Activated naive CD4-positive, alpha-beta T cell treated with anti-CD3 and anti-CD28 coated beads, Interleukin-2, amount 10 ng/mL, durations not matched to agents 7 days and 5 days (primary cell): ENCODE results near the gene IL26.
"Not testable (repeated sequence)": the region's sequence is repeated elsewhere in the genome, so short reads cannot be mapped to it uniquely, and the experiment has no call there.

Experiments used
- CTCF ChIA-PET: fragments of 350-600 bp; sonication (Branson Sonifier 250); formaldehyde crosslinking; loops from one replicate; lab custom pipeline; 2021; ENCODE audit warnings: antibody characterized with exemption; lab: Charles Lee
- DNase-seq: peaks from one replicate; pipeline ENCODE4 v3.0.0-alpha.2; 2020
- H3K27ac Mint-ChIP-seq: one replicate; pipeline ENCODE4 v1.8.0; 2021; ENCODE audit warnings: mild to moderate bottlenecking, moderate library complexity, mixed read lengths
- H3K27me3 Mint-ChIP-seq: one replicate; pipeline ENCODE4 v1.8.0; 2021; ENCODE audit warnings: mild to moderate bottlenecking, mixed read lengths
- H3K36me3 Mint-ChIP-seq: one replicate; pipeline ENCODE4 v1.8.0; 2021; ENCODE audit warnings: mixed read lengths
- H3K4me1 Mint-ChIP-seq: one replicate; pipeline ENCODE4 v1.8.0; 2021; ENCODE audit warnings: mixed read lengths
- H3K4me3 Mint-ChIP-seq: one replicate; pipeline ENCODE4 v1.8.0; 2021; ENCODE audit warnings: mild to moderate bottlenecking, moderate library complexity, mixed read lengths
- H3K9me3 Mint-ChIP-seq: one replicate; pipeline ENCODE4 v1.8.0; 2021; ENCODE audit warnings: mixed read lengths

IL26 gene

DNA sequence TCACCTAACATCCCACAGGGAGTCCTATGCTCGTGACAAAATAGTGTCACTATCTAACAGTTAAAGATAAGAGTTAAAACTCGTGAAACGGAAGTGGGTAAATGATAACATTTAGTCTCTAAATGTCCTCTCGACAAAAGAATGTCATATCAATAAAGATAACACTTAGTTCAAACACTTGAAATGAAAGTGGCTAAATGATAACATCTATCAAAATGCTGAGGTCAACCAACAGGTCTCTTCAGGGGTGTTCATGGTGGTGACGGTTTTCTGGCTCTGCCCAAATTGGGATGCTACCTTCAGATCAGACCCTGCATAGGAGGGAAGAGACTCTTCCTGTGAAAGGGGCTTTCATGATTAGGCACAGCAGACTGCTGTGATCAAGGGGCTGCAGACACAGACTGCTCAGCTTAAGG is 22.1 kb downstream of the IL26 start:
- H3K27me3 Mint-ChIP-seq, result no peaks in the 10 kb centered on the region
- no peak overlapping the region for H3K27ac Mint-ChIP-seq
- CTCF ChIA-PET, result no interaction called here
- H3K4me3 Mint-ChIP-seq, result no peak overlapping the region
- H3K9me3 Mint-ChIP-seq, result no peaks in the 10 kb centered on the region
- H3K36me3 Mint-ChIP-seq, result peaks cover under 1% of the 10 kb centered on the region
- peaks cover 39% of the 10 kb centered on the region for H3K4me1 Mint-ChIP-seq
- no peak for DNase-seq

DNA sequence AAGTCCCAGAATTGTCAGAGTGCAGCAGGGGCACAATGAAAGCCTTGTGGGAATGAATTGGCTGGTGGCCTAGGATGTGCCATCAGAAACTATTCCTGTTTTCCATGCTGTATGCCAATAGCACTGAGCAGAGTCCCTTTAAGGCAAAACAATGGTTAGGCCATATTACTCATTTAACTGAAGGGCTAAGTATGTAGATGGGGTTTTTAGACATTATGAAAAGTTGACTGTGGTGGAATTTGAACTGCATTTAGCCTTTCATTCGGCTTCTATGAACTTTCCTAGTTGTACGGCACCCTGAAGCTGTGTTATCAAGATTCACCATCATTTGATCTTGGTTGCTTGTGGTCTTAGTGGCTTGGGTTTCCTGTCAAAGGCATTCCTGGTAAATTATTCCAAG is 24.8 kb downstream of the IL26 start:
- H3K27ac Mint-ChIP-seq, result no peak overlapping the region
- CTCF ChIA-PET, result no interaction called here
- H3K36me3 Mint-ChIP-seq, result peaks cover 1% of the 10 kb centered on the region
- DNase-seq, result no peak
- H3K27me3 Mint-ChIP-seq, result no peaks in the 10 kb centered on the region
- H3K4me1 Mint-ChIP-seq, result peaks cover 40% of the 10 kb centered on the region
- H3K9me3 Mint-ChIP-seq, result no peaks in the 10 kb centered on the region
- H3K4me3 Mint-ChIP-seq, result no peak overlapping the region

DNA sequence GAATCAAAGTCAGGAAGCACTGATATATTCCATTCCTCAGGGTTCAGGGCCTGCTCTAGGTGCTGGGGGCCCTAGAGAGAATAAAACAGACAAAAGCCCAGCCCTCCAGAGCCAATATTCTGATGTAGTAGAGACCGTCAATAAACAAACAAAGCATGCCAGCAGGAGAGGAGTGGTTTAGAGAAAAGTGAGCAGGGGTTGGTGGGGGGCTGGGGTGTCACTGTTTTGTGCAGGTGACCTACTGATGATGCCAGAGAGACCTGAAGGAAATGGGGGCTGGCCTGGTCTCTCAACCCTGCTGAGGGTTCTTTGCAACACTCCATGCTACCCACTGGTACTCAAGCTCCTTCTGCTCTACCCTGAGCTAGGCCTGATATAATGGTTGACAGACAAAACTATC is 26.5 kb downstream of the IL26 start:
- Mint-ChIP-seq H3K9me3 (no peaks in the 10 kb centered on the region), H3K36me3 (peaks cover 1% of the 10 kb centered on the region), H3K4me1 (peaks cover 40% of the 10 kb centered on the region), H3K27ac (no peak overlapping the region), H3K4me3 (no peak overlapping the region), H3K27me3 (no peaks in the 10 kb centered on the region)
- CTCF ChIA-PET, result no interaction called here
- DNase-seq, result no peak

DNA sequence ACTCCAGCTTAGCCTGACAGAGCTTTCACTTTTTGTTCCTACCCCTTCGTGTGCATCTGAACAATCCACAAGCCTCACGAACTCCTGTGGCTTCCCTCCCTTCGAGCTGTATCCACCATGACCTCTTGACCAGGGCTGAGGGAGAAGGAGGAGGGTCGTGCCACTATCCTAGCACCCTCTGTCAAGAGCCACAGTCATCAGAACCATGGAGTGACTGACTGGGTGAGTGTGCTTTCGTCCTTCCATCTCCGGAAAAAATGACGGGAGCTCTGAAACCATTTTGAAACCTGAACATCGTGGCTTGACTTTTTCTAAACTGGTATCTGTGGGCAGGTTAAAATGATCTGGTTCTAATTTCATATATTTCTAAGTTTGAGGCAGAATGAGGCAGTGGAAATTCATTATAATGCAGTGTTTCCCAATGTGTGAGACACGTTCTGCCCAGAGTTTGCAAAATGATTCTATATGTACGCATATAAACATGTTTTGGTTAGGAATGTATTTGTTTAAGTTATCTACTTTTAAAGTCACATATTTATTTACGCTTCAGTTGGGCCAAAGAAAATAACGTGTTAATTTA is 27.0 kb downstream of the IL26 start:
- Mint-ChIP-seq H3K4me3 (peak overlapping the region; percentile 22), H3K9me3 (no peaks in the 10 kb centered on the region), H3K27me3 (no peaks in the 10 kb centered on the region), H3K27ac (no peak overlapping the region), H3K36me3 (peaks cover 1% of the 10 kb centered on the region), H3K4me1 (peaks cover 38% of the 10 kb centered on the region)
- CTCF ChIA-PET, result no interaction called here
- no peak for DNase-seq

DNA sequence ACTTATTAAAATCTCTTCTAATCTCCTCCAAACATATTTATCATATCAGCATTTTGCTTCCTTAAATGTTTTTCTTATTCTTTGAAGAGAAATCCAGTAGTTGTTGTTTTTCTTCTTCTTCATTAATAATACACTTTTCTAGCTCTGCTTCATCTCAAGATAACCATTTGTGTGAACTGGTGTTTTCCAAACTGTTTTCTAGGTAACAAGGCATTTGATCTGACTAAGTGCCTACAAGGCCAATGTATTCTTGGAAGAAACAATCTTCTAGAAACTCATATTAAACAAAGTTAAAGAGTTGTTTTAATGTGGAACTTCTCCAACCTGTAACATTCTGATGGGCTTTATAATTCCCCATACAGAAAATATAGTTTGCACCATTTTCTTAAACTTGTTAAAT is 35.3 kb downstream of the IL26 start:
- Mint-ChIP-seq H3K27ac (peak overlapping the region; percentile 6), H3K4me1 (peaks cover 30% of the 10 kb centered on the region)

DNA sequence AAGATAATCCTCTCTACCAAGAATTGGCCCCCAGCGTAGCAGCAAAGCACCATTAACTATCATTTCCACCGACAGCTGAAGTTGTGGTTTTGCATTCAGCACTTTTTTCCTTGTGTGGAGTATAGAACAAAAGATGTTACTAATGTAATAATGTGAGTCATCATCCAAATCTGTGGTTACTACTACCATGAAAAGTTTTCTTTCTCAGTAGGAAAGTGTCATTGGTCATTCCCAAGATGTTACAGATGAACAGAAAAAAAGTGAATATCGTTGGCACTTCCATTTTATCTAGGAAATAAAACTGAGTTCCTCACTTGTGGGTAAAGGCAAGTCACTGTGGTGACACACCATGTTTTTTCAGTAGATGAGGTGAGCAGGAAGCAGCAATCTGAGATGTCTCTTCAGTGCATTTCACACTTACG is 35.8 kb downstream of the IL26 start:
- H3K9me3 Mint-ChIP-seq, result no peaks in the 10 kb centered on the region
- peaks cover 30% of the 10 kb centered on the region for H3K4me1 Mint-ChIP-seq
- H3K4me3 Mint-ChIP-seq, result peak overlapping the region; percentile 35
- H3K36me3 Mint-ChIP-seq, result no peaks in the 10 kb centered on the region
- CTCF ChIA-PET, result no interaction called here
- peak; percentile 46 for DNase-seq
- peak overlapping the region; percentile 84 for H3K27ac Mint-ChIP-seq
- H3K27me3 Mint-ChIP-seq, result peaks cover 6% of the 10 kb centered on the region

More for the DNA sequence above, 35.3 kb downstream of the IL26 start:
- H3K27me3 Mint-ChIP-seq, result peaks cover 6% of the 10 kb centered on the region
- H3K4me3 Mint-ChIP-seq, result no peak overlapping the region
- H3K9me3 Mint-ChIP-seq, result no peaks in the 10 kb centered on the region
- no peak for DNase-seq
- no peaks in the 10 kb centered on the region for H3K36me3 Mint-ChIP-seq
- CTCF ChIA-PET, result no interaction called here

DNA sequence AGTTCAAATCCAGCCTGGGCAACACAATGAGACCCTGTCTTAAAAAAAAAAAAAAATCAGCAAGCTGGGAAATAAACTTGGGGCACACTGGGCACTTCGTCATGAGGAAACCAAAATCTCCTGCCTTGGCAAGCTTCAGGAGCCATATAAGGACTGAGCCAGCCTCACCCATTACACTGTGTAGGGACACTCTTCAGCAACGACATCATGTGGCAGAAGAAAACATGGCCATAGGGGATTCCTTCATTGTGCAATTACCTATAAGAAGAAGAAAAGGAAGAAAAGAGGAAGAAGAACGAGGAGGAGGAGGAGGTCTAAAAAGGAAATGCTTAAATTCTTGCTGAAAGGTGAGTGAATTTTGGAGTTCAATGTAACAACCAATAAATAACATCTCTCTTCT is 40.0 kb downstream of the IL26 start:
- no peak overlapping the region for H3K4me3 Mint-ChIP-seq
- no peak overlapping the region for H3K27ac Mint-ChIP-seq
- H3K4me1 Mint-ChIP-seq, result peaks cover 40% of the 10 kb centered on the region
- no peak for DNase-seq
- CTCF ChIA-PET, result no interaction called here
- H3K36me3 Mint-ChIP-seq, result peaks cover 3% of the 10 kb centered on the region
- peaks cover 6% of the 10 kb centered on the region for H3K27me3 Mint-ChIP-seq
- peaks cover 2% of the 10 kb centered on the region for H3K9me3 Mint-ChIP-seq

DNA sequence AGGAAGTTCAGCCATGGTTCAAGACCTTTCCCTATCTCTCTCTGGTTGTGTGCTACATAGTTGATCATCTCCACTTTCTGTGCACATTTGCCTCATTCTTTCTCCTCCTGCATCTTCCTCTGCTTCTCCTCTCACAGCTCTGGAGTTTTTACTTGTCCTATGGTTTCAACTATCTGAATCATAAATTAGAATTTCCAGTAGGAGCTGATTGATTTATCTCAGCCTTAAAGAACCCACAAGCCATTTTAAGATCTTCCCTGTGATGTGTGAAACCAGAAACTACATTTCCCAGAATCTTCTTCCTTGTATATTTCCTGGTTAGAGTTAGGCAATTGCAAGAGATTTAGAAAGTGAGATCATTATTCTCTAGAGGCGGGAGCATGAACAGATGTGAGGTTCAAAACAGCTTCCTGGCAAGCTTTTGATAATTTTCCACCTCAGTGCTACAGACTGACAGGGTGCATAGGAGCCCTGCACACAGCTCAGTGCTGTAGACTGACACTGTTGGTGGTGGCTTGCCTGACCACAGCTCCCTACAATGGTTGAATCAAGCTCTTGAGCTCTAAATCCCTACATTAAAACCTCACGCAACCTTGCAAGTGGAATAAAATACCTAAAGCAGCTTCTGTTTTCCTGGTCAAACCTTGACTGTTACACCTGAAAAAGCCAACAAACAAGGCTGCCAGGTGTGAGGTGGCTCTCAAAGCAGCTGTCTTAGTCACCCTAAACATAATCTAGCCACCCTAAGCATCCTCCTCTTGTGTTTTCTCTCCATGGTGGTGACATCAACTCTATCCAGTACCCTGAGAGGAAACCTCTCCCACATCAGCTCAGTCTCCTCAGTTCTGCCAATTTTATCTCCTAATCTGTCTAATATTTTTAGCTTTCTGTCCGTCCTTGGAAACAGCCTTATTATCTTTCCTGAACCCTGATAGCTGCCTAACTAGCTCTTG is 44.5 kb downstream of the IL26 start:
- Mint-ChIP-seq H3K27ac (peak overlapping the region; percentile 87), H3K4me3 (peak overlapping the region; percentile 22), H3K27me3 (peaks cover under 1% of the 10 kb centered on the region), H3K4me1 (peaks cover 58% of the 10 kb centered on the region), H3K9me3 (peaks cover 5% of the 10 kb centered on the region), H3K36me3 (peaks cover 11% of the 10 kb centered on the region)
- CTCF ChIA-PET, result interaction anchor here (0.9 to 1.5 kb wide), 8 partner anchors 16 to 178 kb away, joined by 3 to 6 read pairs (median 4); no protein-coding TSS in a partner anchor
- peak; percentile 76 for DNase-seq

DNA sequence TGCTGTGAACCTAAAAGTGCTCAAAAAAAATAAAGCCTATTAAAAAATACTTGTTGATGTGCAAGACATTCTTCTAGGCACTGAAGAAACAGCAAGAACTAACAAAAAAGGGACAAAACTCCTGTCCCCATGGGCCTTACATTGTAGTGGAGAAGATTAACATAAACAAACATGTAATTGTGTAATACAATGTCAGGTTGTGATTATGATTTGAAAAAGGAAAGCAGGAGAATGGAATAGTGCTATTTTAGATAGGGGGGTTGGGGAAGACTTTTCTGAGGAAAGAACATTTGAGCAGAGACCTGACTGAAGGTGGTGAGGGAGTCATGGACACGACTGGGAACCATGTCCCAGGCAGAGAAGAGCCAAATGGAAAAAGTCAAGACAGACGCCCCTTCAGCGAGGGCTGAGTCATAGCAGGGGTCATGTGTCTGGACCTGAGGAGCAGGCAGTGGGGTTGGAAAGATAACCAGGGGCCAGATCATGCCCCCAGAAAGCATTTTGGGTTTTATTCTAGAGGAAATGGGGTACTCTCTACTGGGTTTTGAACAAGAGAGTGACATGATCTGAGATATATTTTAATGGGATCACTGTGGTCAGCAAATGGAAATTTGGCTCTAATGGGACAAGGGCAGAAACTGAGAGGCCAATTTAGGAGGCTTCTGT is 46.7 kb downstream of the IL26 start:
- Mint-ChIP-seq H3K27ac (no peak overlapping the region), H3K36me3 (peaks cover 11% of the 10 kb centered on the region), H3K4me1 (peaks cover 80% of the 10 kb centered on the region), H3K4me3 (no peak overlapping the region), H3K9me3 (peaks cover 10% of the 10 kb centered on the region), H3K27me3 (no peaks in the 10 kb centered on the region)
- CTCF ChIA-PET, result interaction anchor here (0.6 kb wide), 1 partner anchor 51 kb away, joined by 4 read pairs; no protein-coding TSS in a partner anchor
- no peak for DNase-seq

DNA sequence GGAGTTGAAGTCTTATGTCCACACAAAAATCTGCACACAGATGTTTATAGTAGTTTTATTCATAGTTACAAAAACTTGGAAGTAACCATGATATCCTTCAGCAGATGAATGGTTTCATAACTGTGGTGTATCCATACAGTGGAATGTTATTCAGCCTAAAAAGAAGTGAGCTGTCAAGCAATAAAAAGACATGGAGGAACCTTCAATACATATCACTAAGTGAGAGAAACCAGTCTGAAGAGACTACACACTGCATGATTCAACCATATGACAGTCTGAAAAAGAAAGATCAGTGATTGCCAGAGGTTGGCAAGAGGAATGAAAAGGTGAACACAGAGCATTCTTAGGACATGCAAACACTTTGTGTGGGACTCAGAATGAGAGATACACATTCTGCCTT is 47.4 kb downstream of the IL26 start:
- no peak for DNase-seq
- Mint-ChIP-seq H3K4me3 (no peak overlapping the region), H3K4me1 (peaks cover 81% of the 10 kb centered on the region), H3K27me3 (no peaks in the 10 kb centered on the region), H3K36me3 (peaks cover 11% of the 10 kb centered on the region), H3K9me3 (peaks cover 10% of the 10 kb centered on the region), H3K27ac (no peak overlapping the region)
- CTCF ChIA-PET, result interaction anchor here (0.6 kb wide), 1 partner anchor 51 kb away, joined by 4 read pairs; no protein-coding TSS in a partner anchor

DNA sequence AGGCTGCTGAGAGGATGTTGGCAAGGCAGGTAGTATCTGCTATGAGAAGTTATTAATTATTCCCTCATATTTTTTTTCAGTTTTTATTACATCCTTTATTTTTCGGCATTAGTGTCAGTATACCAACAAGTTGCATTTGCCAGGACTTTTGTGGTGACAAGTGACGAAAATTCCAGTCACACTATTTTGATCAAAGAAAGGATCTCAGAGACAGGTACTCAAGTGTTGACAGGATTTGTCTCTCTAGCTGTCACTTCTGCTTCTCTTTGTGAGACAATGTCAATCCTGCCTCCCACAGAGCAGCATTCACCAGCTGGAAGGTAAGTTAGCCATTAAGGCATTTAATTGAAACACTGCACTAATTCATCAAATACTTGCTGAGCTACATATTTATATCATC is 48.0 kb downstream of the IL26 start:
- Mint-ChIP-seq H3K36me3 (peaks cover 11% of the 10 kb centered on the region), H3K4me1 (peaks cover 81% of the 10 kb centered on the region), H3K4me3 (peak overlapping the region; percentile 29), H3K27ac (peak overlapping the region; percentile 50), H3K9me3 (peaks cover 10% of the 10 kb centered on the region), H3K27me3 (no peaks in the 10 kb centered on the region)
- no peak for DNase-seq
- CTCF ChIA-PET, result interaction anchor here (0.9 kb wide), 1 partner anchor 137 kb away, joined by 3 read pairs; no protein-coding TSS in a partner anchor

DNA sequence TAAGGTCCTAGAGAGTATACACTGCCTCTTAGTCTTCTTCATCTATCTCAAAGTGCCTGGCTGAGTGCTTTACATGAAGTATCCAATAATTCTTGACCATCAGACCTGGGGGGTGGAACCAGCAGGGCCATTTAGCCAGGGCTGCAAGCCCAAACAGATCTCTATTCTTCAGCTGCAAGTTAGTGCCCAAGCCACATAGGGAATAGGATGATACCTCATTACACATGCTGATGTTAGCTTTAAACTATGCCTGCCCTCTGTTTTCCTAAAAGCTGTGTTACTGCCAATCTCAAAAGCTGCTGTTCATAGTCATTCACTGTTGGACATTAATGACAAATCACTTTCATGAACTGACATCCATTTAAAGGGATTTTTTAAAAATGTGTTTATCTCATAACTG is 49.4 kb downstream of the IL26 start:
- Mint-ChIP-seq H3K4me3 (peak overlapping the region; percentile 58), H3K27ac (peak overlapping the region; percentile 91), H3K4me1 (peaks cover 70% of the 10 kb centered on the region), H3K9me3 (peaks cover 10% of the 10 kb centered on the region), H3K27me3 (no peaks in the 10 kb centered on the region), H3K36me3 (peaks cover 11% of the 10 kb centered on the region)
- CTCF ChIA-PET, result interaction anchor here (1.1 to 1.7 kb wide), 4 partner anchors 11 to 134 kb away, joined by 4 to 8 read pairs (median 5); no protein-coding TSS in a partner anchor
- DNase-seq, result no peak

DNA sequence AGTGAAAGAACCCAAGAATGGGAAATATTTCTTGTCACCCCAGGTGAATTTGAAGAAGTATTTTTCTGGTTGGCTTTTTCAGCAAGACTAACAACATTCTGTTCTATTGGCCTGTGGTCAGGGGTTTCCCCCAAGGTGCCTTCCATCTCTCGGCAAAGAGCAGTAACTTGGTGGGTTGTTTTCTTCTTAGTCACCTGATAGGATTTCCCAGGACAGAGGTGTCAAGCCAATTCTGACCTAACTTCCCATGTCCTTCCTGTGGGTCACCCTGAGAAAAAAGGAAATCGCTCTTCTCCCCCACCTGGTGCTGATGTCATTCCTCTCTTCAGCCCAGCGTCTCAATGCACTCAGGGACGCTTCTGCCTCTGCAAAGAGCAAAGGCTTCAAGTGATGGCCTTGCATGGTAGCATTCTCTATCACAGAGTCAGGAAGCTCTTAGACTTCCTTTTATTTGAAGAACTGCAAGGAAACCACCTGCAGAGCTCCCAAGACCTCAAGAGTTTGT is 50.0 kb downstream of the IL26 start:
- Mint-ChIP-seq H3K9me3 (peaks cover 8% of the 10 kb centered on the region), H3K36me3 (peaks cover 8% of the 10 kb centered on the region), H3K4me3 (peak overlapping the region; percentile 58), H3K27ac (peak overlapping the region; percentile 91), H3K4me1 (peaks cover 63% of the 10 kb centered on the region), H3K27me3 (no peaks in the 10 kb centered on the region)
- DNase-seq, result peak; percentile 74
- CTCF ChIA-PET, result interaction anchor here (1.1 to 1.7 kb wide), 3 partner anchors 10 to 133 kb away, joined by 4 to 6 read pairs (median 4); no protein-coding TSS in a partner anchor

DNA sequence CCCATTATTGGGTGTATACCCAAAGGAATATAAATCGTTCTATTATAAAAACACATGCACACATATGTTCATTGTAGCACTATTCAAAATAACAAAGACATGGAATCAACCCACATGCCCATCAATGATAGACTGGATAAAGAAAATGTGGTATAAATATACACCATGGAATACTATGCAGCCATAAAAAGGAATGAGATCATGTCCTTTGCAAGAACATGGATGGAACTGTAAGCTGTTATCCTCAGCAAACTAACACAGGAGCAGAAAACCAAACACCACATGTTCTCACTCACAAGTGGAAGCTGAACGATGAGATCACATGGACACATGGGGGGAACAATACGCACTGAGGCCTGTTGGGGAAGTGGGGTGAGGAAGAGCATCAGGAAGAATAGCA is 50.8 kb downstream of the IL26 start:
- H3K36me3 Mint-ChIP-seq, CTCF ChIA-PET, H3K27me3 Mint-ChIP-seq, H3K9me3 Mint-ChIP-seq, DNase-seq: not testable (repeated sequence)
- peak overlapping the region; percentile 91 for H3K27ac Mint-ChIP-seq
- H3K4me3 Mint-ChIP-seq, result peak overlapping the region; percentile 58
- H3K4me1 Mint-ChIP-seq, result peaks cover 57% of the 10 kb centered on the region
